Neural progenitor cell (in vitro differentiated cells): ENCODE results near the gene PIRT.

Experiments
- EZH2 ChIP-seq: fragments of 200-600 bp; sonication (generic); IDR thresholded peaks from 2 replicates; pipeline ENCODE4 v1.6.1; 2017; ENCODE audit warnings: antibody characterized with exemption, mild to moderate bottlenecking, moderate library complexity
- EZH2phosphoT487 ChIP-seq: fragments of 200-600 bp; sonication (generic); IDR thresholded peaks from 2 replicates; pipeline ENCODE4 v1.6.1; 2017; ENCODE audit warnings: antibody characterized with exemption
- TF ChIP-seq, protein P1 (sequence below): fragments of 200-600 bp; sonication (generic); IDR thresholded peaks from 2 replicates; pipeline ENCODE4 v1.5.1; 2017; ENCODE audit warnings: antibody characterized with exemption, mild to moderate bottlenecking

DNA sequence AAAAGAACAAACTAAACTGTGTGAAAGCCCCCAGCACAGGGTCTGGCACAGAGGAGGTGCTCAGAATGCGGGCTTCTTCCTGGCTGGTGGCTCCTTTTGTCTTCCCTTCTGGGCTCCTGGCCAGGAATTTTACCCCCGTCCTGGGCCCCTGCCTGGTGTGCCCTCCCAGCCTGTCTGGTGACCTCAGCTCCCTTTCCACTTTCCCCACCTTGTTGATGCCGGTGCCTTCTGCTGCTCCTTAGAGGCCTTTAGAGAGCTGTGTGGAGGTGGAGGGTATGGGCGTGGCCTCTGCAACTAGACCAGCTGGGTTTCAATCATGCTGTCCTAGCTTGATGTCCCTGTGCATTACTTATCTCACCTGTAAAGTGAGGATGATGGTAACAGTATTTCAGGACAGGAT, 16.8 kb downstream of the PIRT start:
- TF ChIP-seq, protein P1, sequence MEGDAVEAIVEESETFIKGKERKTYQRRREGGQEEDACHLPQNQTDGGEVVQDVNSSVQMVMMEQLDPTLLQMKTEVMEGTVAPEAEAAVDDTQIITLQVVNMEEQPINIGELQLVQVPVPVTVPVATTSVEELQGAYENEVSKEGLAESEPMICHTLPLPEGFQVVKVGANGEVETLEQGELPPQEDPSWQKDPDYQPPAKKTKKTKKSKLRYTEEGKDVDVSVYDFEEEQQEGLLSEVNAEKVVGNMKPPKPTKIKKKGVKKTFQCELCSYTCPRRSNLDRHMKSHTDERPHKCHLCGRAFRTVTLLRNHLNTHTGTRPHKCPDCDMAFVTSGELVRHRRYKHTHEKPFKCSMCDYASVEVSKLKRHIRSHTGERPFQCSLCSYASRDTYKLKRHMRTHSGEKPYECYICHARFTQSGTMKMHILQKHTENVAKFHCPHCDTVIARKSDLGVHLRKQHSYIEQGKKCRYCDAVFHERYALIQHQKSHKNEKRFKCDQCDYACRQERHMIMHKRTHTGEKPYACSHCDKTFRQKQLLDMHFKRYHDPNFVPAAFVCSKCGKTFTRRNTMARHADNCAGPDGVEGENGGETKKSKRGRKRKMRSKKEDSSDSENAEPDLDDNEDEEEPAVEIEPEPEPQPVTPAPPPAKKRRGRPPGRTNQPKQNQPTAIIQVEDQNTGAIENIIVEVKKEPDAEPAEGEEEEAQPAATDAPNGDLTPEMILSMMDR: no peak
- TF ChIP-seq EZH2 (no peak), EZH2phosphoT487 (no peak)
